AG08395 (cell line): ENCODE measurements around the gene ERMN.
A peak's percentile ranks its signal among the peaks of the same experiment; 100 is the strongest.
"Not testable (repeated sequence)": the region's sequence is repeated elsewhere in the genome, so short reads cannot be mapped to it uniquely, and the experiment has no call there.

Experiments
- DNase-seq: peaks from one replicate; pipeline ENCODE4 v3.0.0; 2012; ENCODE audit warnings: mixed read lengths, low spot score

Gene ERMN

GRCh38 chr2:157325786-157326185 lies at the start of gene ERMN:
Gene ERMN, minus strand, starts transcription at chr2:157325824. Its CDS starts 182 bp downstream, at chr2:157325642.
- DNase-seq: no peak

- no peak for DNase-seq
These were observed 49.8 kb upstream of the ERMN start for GRCh38 chr2:157375384-157375783.

- not testable (repeated sequence) for DNase-seq
These were observed 42.9 kb upstream of the ERMN start for GRCh38 chr2:157368508-157368907.

GRCh38 chr2:157367704-157368103 lies 42.1 kb upstream of the ERMN start:
- DNase-seq: no peak

- no peak for DNase-seq
These were observed 38.8 kb upstream of the ERMN start for GRCh38 chr2:157364257-157364974.

- peak; percentile 33 for DNase-seq
These were observed 38.0 kb upstream of the ERMN start for GRCh38 chr2:157363612-157364101.

- no peak for DNase-seq
These were observed 37.0 kb upstream of the ERMN start for GRCh38 chr2:157362627-157363026.

GRCh38 chr2:157361526-157361925 lies 35.9 kb upstream of the ERMN start:
- no peak for DNase-seq

- no peak for DNase-seq
These were observed 34.0 kb upstream of the ERMN start for GRCh38 chr2:157359628-157360027.

GRCh38 chr2:157355618-157356017 lies 30.0 kb upstream of the ERMN start:
- DNase-seq: peak; percentile 50

GRCh38 chr2:157349949-157350515 lies 24.4 kb upstream of the ERMN start:
- DNase-seq: peak; percentile 41

- DNase-seq: no peak
These were observed 22.8 kb upstream of the ERMN start for GRCh38 chr2:157348291-157348921.

GRCh38 chr2:157345647-157346389 lies 20.2 kb upstream of the ERMN start:
- DNase-seq: no peak

GRCh38 chr2:157341381-157341780 lies 15.8 kb upstream of the ERMN start:
- DNase-seq: not testable (repeated sequence)

GRCh38 chr2:157339965-157340655 lies 14.5 kb upstream of the ERMN start:
- peak; percentile 14 for DNase-seq

- DNase-seq: no peak
These were observed 12.4 kb upstream of the ERMN start for GRCh38 chr2:157337978-157338377.

- DNase-seq: peak; percentile 20
These were observed 10.8 kb upstream of the ERMN start for GRCh38 chr2:157336137-157337010.

GRCh38 chr2:157334797-157335196 lies 9.2 kb upstream of the ERMN start:
- DNase-seq: no peak

- no peak for DNase-seq
These were observed 8.7 kb upstream of the ERMN start for GRCh38 chr2:157334335-157334734.

- no peak for DNase-seq
These were observed 7.9 kb upstream of the ERMN start for GRCh38 chr2:157333304-157334047.
